NCI-H1417 (cell line): ENCODE data around the gene MGMT.

ENCODE experiments used
- DNase-seq, 3 experiments: peaks; one replicate each; lab custom pipeline; 2025; lab: John Stamatoyannopoulos, UW

Gene MGMT

DNA sequence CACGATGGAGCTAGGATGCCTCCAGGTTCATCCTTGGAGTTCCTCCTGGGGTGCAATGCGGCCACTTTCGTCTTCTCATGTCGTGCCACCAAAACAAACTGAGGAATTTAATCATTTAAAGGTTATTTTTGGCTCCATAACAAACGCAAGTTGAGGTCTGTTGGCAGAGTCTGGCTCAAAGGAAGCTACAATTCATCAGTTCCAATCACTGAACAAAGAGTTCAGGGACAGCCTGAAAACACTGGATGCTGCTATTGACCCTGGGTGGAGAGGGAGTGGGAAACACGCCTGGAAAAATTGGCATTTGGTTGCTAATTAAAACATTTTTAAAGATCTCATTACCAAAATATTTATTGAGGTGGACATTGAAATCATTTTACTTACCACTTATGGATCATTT is 11.4 kb upstream of the MGMT start:
- DNase-seq = no peak

DNA sequence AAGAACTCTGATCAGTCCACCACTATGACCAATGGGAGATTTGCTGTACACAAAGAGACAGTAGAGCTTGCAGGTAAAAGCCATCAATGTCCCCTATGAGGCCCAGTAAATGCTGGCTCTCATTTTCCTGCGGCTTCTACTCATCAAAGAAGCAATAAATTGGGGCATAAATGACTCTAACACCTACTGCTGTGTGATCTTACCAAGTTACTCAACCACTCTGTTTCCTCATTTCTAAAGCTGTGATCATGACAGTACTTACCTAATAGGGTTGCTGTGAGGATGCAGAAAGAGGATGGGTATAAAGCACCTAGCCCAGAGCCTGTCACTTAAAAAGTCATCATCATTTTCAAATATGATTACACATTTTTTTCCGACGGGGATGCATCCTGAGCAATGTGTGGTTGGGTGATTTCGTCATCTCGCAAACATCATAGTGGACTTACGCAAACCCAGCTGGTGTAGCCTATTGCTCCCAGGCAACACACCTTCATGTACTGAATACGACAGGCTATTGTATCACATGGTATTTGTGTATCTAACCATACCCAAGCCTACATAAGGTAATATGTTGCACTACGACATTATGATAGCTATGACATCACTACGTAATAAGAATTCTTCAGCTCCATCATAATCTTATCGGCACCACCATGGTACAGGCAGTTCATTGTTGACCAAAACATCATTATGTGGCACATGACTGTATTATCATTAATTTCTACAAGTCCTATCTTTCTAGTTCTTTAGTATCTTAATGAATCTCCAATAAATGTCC is 7.1 kb upstream of the MGMT start:
- no peak for DNase-seq

DNA sequence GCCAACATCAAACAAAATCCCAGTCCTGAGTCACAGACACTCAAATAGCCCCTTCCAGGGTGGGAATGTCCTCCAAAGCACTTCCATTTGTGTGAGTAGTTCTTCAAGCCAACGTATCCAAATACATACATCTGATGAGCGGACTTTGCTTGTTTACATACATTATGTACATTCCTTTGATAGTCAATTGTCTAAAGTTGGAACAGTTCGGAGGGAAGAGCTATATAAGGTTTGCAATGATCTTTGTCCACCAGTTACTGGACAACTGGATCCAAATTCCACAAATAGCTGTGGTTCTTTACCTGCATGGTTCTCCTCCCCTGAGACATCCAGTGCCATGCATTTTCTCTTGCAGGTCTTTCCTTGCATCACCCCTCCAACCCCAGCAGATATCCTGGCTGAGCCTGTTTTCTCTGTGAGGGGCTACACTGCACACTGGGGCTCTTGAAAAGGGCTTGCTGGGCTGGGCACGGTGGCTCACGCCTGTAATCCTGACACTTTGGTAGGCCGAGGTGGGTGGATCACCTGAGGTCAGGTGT is 4.7 kb upstream of the MGMT start:
- no peak for DNase-seq

DNA sequence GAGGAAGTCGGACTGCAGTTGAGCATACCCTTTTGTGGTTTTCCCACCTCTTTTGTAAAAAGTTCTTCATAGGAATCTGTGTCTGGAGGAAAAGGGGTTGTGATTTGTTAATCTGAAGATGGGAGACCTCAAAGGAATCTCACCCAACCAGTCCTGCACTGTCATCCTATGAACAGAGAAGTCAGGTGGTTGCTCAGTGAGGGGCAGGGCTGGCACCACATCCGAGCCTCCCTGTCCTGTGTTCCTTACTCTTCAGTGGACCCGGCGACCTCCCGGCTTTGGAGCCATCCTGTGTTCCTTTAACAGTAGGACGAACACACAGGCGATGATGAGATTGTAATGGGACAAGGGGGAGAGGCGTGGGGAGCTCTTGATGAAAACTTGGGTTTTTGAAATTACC is 2.8 kb upstream of the MGMT start:
- DNase-seq = no peak

DNA sequence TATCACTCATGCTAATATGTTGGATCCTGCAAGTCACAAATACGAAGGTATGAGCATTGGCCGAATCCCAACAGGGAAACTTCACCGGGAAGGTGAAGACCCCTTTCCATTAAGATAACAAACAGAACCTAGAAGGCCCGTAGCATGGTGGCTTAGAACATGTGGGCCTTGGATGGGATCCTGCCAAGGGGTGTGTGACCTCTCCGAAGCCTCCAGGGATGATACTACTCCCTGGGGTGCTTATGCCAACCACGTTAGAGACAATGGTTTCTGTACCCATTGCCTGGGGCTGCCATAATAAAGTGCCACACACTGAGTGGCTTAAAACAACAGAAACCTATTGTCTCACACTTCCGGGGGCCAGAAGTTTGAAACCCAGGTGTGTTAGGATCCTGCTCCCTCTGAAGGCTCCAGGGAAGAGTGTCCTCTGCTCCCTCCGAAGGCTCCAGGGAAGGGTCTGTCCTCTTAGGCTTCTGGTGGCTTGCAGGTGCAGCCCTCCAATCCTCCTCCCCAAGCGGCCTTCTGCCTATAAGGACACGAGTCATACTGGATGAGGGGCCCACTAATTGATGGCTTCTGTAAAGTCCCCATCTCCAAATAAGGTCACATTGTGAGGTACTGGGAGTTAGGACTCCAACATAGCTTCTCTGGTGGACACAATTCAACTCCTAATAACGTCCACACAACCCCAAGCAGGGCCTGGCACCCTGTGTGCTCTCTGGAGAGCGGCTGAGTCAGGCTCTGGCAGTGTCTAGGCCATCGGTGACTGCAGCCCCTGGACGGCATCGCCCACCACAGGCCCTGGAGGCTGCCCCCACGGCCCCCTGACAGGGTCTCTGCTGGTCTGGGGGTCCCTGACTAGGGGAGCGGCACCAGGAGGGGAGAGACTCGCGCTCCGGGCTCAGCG is 992 bp upstream of the MGMT start:
- peak in 1 of 3 experiments; percentile 44 for DNase-seq

DNA sequence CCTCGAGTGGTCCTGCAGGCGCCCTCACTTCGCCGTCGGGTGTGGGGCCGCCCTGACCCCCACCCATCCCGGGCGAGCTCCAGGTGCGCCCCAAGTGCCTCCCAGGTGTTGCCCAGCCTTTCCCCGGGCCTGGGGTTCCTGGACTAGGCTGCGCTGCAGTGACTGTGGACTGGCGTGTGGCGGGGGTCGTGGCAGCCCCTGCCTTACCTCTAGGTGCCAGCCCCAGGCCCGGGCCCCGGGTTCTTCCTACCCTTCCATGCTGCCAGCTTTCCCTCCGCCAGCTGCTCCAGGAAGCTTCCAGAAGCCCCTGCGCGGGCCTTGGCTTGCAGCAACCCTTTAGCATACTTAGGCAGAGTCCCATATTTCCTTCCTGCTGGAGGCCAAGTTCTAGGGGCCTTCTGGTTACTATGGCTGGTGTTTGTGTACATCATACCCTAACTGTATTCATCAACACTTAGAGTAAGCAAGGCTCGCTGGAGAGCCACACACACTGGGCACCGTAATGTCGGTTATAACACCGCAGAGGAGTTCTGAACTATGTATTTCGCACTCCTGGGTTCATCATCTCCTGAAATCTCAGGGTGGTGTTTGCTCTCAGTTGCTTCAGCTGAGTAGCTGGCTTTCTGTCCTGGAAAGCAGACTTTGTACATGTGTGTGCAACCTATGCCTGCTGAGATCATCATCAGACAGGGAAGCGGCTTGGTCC is 471 bp downstream of the MGMT start:
- DNase-seq = peak in 1 of 3 experiments; percentile 23

DNA sequence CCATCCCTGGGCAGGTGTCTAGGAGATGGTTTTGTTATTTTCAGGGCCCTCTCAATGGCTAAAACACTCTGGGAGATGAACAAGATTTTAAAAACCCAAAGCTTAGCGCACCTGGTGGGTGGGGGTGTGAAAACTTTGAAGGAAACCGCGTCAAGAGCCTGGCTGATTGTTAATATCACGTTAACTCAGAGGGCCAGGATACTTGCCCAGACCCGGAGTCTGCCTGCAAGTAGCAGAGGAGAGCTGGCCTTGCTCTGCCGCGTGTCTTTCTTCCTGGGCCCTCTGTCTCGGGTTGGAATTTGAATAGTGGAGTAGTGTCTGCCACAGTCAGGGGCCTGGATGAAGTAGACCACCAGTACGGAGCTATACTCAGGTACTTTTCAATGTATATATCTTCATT is 1.1 kb downstream of the MGMT start:
- DNase-seq = no peak

DNA sequence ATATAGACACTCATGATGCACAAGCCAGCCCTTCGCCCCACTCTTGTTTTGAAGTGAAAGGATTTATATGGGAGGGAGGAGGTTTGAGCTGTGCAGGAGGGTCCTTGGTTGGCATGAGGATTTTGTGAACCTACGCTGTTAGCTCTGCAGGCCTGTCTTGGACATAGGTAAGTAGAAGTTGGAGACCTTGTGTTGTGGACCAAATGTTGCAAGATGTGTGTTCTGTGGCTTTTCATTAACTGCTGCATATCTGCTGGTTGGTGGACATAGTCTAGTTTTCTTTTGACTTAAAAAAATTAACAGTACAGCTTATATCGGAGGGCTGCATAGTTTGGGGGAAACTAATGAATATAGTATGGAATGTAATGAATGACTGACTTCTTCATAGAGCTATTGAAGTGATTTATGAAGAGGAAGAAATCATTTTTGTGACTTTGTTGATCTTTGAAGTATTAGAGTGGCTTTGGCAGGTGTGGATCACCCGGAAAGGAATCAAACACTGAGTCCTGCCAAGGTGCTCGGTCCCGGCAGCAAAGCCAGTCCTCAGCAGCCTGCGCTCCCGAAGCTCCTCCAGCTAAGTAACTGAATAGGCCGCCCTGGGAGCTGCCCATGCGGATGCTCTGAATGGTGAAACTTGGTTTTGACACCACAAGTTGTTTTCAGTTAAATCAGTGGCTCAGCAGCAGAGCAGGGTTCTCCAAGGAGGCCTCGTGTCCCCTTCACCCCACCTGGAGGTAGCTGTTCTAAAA is 3.2 kb downstream of the MGMT start:
- DNase-seq = no peak

DNA sequence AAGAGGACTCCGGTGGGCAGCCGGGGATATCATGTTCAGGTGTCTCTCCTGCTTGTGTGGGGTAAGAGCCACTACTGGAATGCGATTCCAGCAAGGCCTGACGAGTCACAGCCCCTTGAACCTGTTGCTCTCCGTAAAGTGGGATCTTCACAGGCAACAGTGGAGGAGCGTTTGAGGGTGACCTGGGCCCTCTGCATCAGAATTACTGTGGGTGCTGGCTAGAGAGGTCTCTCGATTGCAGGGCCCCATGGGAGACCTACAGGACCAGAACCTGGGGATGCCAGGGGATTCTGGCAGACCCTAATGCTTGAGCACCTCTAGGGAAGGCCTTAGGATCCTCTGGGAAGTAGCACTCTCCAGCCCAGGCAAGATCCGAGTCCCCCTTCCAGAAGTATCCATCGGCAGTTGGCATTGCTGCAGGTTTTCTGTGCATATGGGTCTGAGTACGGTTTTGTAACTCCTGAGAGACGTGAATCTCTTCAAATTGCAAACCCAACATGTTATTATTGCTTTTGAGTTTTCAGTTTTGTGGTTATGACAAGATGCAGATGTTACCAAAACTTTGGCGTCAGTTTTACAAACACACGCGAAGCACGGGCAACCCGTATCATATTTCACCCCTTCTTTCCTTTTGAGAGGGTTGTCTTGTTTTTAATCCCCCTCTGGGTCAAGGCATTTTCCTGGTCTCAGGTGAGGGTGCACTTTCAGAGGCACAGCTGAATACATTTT is 4.6 kb downstream of the MGMT start:
- DNase-seq = no peak

DNA sequence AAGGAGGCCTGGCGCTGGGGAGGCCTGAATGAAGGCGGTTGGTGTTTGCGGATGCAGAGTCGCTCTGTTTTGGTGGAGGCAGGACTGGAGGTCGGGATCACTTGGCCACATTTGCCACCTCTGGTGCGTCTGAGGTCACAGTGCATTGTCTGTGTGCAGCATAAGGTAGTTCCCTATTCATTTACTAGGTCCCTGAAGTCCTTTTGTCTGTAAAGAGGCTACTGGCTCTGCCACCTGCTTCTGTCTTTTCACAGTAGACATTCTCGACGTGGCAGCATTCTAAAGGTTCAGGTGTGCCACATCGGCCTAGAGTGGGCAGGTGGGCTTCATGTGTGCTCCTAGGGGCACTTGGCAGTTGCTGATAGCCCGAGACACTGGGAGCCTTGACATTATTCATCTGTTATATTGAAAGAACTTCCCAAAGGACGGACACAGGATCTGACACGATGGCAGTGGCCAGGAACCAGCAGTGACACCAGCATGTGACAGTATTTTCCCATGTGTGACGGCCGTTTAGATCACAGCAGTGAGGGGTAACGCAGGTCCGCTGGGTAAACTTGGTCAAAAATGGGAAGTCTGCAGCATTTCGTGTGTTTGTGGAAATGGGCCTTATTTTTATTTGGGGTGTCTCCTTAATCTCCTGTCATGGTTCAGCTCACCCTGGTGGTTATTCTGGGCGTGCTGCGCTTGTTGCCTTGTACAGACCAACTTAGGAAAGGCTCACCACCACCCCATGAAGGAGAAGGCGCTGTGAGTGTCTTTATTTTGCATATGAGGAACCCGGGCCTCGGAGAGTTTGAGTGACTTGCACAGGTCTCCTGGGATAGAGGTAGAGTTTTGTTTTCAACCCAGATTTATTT is 5.9 kb downstream of the MGMT start:
- no peak for DNase-seq

DNA sequence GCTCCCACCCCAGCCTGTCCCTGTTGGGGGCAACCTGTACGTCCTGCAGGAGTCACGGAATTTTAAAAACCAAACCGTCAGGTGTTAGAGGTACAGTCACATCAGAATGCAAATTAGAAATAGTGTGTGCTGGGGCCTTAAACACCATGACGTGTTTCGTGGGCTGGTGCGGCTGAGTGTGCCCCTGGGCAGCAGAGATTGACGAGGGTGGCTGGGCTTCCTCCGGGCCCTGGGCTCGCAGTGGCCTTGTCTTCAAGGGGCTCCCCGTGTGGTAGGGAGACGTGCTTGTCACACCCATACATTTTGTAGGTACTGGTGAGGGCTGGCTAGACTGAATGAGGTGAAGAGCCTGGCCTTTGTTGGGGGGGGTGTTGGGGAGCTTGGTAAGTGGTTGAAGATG is 7.6 kb downstream of the MGMT start:
- DNase-seq = no peak

DNA sequence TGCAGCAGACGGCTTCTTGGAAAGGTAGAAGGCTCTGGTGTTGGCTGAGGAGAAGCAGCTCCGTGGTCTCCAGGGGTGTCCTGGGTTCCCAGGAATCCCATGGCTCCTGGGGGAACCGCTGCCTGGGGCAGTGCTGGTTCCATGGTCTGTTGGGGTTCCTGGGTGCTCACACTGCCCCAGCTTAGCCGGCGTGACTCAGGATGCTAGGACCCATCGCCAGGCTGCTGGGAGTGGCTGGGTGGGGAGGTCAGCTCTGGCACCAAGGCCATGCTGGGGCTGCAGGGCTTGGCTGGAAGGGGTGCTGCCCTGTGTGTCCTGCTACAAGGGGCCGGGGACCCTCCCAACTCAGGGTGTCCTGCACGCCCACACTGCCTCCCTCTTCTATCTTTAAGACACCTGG is 9.4 kb downstream of the MGMT start:
- DNase-seq = no peak

DNA sequence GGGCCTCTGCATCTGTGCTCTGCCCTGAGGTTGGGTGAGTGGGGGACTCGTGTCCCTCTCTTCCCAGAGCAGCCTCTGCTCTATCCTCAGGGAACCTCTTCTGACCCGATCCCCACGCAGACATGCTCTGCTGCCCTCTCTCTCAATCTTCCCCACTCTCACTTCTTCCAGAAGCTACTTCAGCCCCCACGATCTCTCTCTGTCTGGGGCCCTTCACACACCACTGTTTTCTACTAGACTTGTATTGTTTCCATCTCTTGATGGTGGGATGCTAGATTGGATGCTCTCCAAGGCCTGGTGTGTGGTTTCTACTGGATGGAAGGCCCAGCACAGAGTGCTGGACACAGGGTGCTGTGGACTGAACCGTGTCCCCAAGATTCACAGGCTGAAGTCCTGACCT is 10.0 kb downstream of the MGMT start:
- DNase-seq = no peak

DNA sequence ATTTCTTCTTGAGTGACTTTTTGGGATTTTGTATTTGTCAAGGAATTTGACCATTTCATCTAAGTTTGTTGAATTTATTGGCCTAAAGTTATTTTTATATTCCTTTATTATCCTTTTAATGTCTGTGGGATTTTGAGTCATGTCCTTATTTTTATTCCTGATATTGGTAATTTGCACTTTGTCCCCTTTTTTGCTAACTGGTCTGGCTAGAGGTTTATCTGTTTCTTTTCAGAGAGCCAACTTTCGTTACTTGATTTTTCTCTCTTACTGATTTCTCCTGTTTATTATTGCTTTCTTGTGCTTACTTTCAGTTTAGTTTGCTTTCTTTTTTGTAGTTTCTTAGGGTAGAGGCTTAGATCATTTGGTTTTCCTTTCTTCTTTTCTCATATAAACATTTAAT is 14.6 kb downstream of the MGMT start:
- no peak for DNase-seq

DNA sequence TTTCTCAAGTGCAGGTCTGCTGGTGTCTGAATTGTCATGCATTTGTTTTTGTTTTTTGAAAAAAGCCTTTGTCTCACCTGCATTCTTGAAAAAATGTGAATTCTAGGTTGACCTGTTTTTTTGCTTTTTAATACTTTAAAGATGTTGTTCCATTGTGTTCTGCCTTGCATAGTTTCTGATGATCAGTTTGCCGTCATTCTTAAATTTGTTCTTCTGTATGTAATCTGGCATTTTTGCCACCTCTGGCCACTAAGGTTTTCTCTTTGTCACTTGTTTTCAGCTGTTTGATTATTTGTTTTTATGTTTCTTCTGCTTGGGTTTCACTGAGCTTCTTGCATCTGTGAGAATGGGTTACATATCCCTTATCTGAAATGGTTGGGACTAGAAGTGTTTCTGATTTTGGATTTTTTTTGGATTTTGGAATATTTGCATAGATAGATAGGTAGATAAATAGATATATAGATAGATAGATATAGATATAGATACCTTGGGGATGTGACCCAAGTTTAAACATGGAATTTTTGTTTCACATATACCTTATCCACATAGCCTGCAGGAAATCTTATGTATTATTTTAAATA is 16.5 kb downstream of the MGMT start:
- DNase-seq = no peak

DNA sequence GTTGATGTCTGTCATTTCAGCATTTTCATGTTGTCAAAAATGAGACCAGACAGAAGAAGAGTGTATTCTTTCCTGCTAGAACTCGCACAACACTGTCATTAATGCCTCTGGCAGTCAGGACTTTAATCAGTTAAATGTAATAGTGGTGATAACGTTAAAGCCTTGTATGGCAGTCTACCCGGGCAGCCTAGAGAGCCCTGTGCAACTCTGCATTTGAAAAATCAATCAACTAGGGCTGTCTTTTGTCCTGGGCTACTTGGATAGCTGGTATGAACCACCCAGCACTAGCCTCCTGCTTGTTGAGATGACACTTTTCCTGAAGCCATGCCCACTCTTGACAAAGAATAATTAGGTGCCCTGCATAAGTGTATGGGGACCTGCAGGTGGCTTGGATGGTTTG is 19.8 kb downstream of the MGMT start:
- no peak for DNase-seq

DNA sequence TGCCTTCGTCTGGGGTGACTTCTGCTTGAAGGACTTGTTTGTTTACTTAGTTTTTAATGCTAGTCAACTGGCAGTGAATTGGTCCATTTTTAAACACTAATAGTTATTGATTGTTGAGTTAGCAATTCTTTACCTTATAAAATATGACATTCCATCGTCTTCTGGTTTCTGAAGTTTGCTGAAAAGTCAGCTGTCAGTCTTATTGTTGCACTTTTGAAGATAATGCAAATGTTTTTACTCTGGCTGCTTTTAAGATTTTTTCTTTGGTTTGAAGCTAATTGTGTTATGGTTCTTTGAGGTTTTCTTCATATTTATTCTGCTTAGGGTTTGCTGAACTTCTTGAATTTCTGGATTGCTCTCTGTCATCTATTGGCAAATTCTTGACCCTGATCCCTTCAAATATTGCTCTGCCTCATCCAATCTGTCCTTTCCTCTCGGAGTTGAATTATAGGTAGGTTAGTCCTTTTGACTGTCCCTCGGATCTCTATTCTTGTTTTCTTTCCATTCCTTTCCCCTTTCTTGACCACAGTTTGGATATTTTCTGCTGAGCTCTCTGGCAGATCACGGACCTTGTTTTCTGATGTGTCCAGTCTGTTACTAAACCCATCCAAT is 24.2 kb downstream of the MGMT start:
- DNase-seq = peak in 1 of 3 experiments; percentile 3

DNA sequence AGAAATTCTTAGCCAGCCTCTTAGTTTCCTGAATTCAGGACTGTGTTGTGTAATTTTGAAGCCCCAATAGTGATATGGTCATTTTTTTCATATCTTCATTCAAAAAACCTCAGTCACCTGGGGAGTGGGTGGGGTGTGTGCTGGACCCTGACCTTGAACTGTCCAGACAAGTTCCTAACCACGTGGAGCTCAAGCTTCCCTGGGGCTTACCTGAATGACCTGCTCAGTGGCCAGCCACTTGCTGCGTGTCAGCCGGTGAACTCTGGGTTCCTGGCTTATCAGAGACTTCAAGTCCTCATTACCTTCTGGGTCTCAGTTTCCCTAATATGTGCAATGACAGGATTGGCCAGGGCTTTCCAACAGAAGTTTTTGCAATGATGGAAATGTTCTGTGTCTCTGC is 27.1 kb downstream of the MGMT start:
- DNase-seq = no peak

DNA sequence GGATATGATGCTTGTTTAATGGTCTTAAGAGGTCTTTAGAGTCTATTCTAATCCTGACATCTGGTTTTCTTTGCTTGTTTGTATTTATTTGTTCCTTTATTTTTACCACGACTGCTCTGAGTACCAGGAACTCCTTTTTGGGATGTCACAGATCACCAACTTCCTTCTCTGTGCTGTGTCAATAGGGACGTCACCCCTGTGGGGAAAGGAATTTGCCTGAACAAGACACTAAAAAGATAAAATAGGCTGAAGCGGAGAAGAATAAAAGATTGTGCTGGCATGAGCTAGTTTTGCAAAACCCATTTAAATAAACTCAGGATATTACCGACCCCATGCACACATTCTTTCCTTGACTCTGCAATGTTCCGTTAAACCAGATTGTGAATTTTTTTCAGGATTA is 27.7 kb downstream of the MGMT start:
- DNase-seq = no peak
